Omental fat pad (tissue), 4 donors: ENCODE measurements around the gene NOBOX. TPM values are rescaled to one million over a fixed set of nuclear protein-coding genes. Genes with fewer than 3 reads are reported as not detected.

Source experiments
- ATAC-seq: fragments of 150-250 bp; one replicate; pipeline ENCODE4 v1.9.1; 2016; ENCODE audit warnings: mild to moderate bottlenecking, moderate library complexity; ENCODE audit not compliant: low FRiP score
- DNase-seq: peaks from one replicate; pipeline ENCODE4 v3.0.0-alpha.2; 2019; ENCODE audit warnings: low spot score
- total RNA-seq, 4 donors: library from RNA; depleted of rRNA; stranded (reverse); fragments of >200 nt; gene quantifications; one replicate each; pipeline ENCODE4 v1.1.0, GENCODE V29; 2016
- TF ChIP-seq, protein P1 (sequence below), 3 donors: fragments of 450-650 bp; IDR thresholded peaks; one replicate each; pipeline ENCODE4 v1.5.1; 2016 to 2017; ENCODE audit warnings: antibody characterized with exemption in 3 of 3, mild to moderate bottlenecking in 3 of 3, moderate library complexity in 2 of 3

NOBOX gene
- total RNA-seq, 4 donors from 2014 or later: not detected

DNA sequence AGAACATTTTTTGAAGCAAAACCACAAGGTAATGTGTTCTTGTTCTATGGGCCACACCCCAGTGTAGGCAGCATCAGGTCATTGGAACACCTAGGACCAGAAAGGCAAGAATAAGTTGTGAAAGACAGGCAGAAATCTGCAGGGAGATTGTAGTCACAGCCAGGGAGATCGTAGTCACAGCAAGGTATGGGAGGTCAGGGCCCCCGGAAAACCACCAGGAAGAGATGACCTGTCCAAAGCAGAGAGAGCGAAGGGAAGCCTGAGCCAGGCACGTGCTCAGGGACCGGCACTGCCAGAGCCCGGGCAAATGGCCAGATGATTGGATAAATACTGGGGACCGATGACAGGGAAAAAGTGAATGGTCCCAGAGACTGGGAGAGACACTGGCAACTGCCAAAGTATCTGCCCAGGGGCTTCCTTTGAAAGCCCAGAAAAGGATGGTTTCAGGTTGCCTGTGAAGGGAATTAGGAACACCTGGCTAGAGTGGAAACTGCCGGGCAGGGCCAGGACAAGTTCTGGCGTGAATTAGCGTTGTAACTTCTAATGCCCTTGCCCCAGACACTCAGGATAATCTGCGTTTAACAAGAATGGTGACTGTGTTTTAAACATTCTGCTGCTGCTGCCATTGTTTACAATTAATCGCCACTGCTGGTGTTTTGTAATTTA, 3.9 kb upstream of the NOBOX start:
- TF ChIP-seq, protein P1, sequence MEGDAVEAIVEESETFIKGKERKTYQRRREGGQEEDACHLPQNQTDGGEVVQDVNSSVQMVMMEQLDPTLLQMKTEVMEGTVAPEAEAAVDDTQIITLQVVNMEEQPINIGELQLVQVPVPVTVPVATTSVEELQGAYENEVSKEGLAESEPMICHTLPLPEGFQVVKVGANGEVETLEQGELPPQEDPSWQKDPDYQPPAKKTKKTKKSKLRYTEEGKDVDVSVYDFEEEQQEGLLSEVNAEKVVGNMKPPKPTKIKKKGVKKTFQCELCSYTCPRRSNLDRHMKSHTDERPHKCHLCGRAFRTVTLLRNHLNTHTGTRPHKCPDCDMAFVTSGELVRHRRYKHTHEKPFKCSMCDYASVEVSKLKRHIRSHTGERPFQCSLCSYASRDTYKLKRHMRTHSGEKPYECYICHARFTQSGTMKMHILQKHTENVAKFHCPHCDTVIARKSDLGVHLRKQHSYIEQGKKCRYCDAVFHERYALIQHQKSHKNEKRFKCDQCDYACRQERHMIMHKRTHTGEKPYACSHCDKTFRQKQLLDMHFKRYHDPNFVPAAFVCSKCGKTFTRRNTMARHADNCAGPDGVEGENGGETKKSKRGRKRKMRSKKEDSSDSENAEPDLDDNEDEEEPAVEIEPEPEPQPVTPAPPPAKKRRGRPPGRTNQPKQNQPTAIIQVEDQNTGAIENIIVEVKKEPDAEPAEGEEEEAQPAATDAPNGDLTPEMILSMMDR (IDR thresholded peaks at IDR 0.05): no peak
- ATAC-seq (no peak), DNase-seq (no peak)

- no peak for DNase-seq
- ATAC-seq: no peak
Observed at GRCh38 chr7:144404946-144405345, 1.5 kb upstream of the NOBOX start.

DNA sequence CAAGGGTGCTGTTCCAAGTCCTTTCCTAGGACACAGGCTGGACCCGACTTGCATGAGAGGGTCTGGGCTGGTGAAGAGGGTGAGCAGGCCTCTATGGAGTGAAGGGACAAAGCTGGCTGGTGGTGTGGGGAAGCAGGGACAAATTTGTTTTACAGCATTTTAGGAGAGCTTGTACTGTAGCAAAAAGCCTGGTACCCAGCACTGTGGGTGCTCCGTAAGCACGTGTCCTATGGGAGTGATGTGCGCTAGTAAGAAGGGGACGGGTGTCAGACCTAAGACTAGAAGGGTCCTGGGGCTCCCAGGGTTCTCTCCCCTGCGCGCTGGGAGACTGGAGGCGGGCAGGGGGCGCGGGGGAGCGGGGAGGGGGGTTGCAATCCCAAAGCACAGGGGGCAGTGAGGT, 391 bp downstream of the NOBOX start:
- DNase-seq (no peak), ATAC-seq (no peak)
- TF ChIP-seq, protein P1 (IDR thresholded peaks at IDR 0.05): no peak

More at GRCh38 chr7:144404946-144405345, 1.5 kb upstream of the NOBOX start:
- TF ChIP-seq, protein P1 (IDR thresholded peaks at IDR 0.05): no peak

DNA sequence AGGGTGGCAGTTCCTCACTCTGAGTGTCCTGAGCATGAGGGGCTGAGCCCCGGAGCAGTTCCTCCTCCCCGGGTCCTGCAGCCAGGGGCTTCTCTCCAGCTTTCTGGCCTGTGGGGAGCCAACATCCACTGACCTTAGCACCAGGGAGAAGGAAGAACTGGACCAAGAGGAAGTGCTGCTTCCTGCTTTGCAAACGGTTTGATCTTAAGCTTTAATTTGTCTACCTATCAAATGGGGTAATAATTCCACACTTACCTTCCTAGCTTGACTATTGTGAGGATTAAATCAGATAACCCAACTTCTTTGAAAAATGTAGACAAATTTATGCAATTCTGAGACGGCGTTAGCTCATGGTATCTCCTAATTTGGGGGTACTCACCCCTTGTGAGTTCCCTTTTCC, 2.0 kb downstream of the NOBOX start:
- ATAC-seq (no peak), DNase-seq (no peak)
- TF ChIP-seq, protein P1 (IDR thresholded peaks at IDR 0.05): no peak

DNA sequence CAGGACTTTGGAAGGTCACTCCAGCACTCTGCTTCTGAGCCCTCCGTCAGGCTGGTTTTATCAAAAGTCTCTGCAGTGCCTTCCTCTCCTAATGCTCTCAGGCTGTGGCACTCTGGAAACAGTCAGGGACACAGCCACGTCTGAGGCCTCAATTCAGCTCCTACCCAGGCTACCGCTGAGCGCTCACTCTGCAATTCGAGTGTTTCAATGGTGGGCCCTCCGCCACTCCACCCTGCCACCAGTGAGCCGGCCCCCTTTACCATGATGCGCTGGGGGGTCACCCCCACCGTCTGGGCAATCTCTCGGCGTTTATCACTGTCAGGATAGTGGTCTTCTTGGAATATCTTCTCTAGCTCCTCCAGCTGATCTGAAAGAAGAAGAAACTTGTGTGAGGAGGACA, 3.5 kb downstream of the NOBOX start:
- no peak for DNase-seq
- TF ChIP-seq, protein P1 (IDR thresholded peaks at IDR 0.05): no peak
- no peak for ATAC-seq

- ATAC-seq (no peak), DNase-seq (no peak)
- TF ChIP-seq, protein P1 (IDR thresholded peaks at IDR 0.05): no peak
Observed at GRCh38 chr7:144398911-144399310, 4.6 kb downstream of the NOBOX start.

GRCh38 chr7:144398291-144398690, 5.2 kb downstream of the NOBOX start:
- no peak for DNase-seq
- ATAC-seq: no peak
- TF ChIP-seq, protein P1 (IDR thresholded peaks at IDR 0.05): no peak
